Mesothelial cell of epicardium (in vitro differentiated cells): Measurements from ENCODE around the gene EIF4G3. TPM values are rescaled to one million over a fixed set of nuclear protein-coding genes. Genes with fewer than 3 reads are reported as not detected.
"Not testable (repeated sequence)": the region's sequence is repeated elsewhere in the genome, so short reads cannot be mapped to it uniquely, and the experiment has no call there.

Experiments used
- DNase-seq, 2 experiments: peaks; one replicate each; pipeline ENCODE4 v3.0.0; 2021; ENCODE audit warnings: low spot score in 2 of 2; ENCODE audit not compliant: unreplicated experiment in 2 of 2
- H3K27ac Mint-ChIP-seq: 2 replicates; pipeline ENCODE4 v1.8.0; 2021; ENCODE audit warnings: mixed read lengths
- H3K27me3 Mint-ChIP-seq: 2 replicates; pipeline ENCODE4 v1.8.0; 2021; ENCODE audit warnings: low read depth, mixed read lengths
- H3K36me3 Mint-ChIP-seq: 2 replicates; pipeline ENCODE4 v1.8.0; 2021; ENCODE audit warnings: mixed read lengths
- H3K4me1 Mint-ChIP-seq: 2 replicates; pipeline ENCODE4 v1.8.0; 2021; ENCODE audit warnings: mixed read lengths
- H3K4me3 Mint-ChIP-seq: 2 replicates; pipeline ENCODE4 v1.8.0; 2021; ENCODE audit warnings: mild to moderate bottlenecking, moderate library complexity, mixed read lengths
- H3K9me3 Mint-ChIP-seq: 2 replicates; pipeline ENCODE4 v1.8.0; 2021; ENCODE audit warnings: mixed read lengths
- total RNA-seq: library from RNA; stranded (reverse); gene quantifications from 3 replicates; pipeline ENCODE4 v1.2.1, GENCODE V29; 2021
- TF ChIP-seq, protein P1 (sequence below): fragments of 200-600 bp; sonication (generic); IDR thresholded peaks from one replicate; pipeline ENCODE4 v1.5.0; 2021; ENCODE audit warnings: antibody characterized with exemption; ENCODE audit not compliant: unreplicated experiment

The EIF4G3 gene
- total RNA-seq, 1 donor from 2014 or later, result 106 TPM

DNA sequence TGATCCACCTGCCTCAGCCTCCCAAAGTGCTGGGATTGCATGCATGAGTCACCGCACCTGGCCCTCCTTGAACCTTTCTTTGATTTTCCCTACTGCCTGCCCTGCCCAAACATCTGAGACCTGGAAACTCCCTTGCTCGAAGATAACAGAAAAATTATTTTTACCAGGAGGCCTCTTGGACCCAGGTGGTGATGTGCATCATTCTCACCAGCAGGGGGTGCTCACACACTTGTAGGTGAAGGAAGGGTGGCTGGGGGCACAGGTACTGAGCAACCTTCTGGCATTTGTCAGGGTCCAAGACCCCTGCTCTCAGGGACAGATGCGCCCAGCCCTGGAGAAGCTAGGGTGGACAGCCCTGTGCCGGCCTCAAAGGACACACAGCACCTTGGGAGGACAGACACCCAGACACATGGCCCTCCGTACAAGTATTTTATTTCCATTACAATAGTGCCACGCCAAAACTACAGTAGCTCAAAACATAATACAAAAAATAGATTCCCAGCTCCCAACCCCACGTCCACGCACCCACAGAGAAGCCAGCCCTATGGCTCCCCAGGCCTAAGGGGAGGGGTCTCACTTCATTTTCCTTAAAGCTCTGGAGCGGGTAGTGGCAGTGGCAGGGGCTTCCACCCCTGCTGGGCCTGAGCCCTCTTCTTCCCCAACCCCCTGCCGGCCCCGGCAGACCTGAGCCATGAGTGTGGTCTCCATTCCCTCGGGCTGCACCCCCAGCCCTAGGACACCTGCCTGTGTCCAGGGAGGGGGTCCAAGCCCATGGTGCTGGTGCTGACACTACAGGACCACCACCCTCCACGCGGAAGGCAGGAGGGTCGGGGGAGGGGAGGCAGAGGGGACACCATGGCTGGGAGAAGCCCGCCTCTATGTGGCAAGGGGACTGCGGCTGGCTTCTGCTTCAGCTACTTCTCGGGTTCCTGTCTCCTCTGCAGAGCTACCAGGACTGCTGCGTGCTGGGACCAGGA is 40.4 kb upstream of the EIF4G3 start:
- TF ChIP-seq, protein P1, sequence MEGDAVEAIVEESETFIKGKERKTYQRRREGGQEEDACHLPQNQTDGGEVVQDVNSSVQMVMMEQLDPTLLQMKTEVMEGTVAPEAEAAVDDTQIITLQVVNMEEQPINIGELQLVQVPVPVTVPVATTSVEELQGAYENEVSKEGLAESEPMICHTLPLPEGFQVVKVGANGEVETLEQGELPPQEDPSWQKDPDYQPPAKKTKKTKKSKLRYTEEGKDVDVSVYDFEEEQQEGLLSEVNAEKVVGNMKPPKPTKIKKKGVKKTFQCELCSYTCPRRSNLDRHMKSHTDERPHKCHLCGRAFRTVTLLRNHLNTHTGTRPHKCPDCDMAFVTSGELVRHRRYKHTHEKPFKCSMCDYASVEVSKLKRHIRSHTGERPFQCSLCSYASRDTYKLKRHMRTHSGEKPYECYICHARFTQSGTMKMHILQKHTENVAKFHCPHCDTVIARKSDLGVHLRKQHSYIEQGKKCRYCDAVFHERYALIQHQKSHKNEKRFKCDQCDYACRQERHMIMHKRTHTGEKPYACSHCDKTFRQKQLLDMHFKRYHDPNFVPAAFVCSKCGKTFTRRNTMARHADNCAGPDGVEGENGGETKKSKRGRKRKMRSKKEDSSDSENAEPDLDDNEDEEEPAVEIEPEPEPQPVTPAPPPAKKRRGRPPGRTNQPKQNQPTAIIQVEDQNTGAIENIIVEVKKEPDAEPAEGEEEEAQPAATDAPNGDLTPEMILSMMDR, result peak; percentile 75
- no peak overlapping the region for H3K27ac Mint-ChIP-seq
- no peaks in the 10 kb centered on the region for H3K9me3 Mint-ChIP-seq
- DNase-seq, result peak in 1 of 2 experiments; percentile 58
- peaks cover 5% of the 10 kb centered on the region for H3K36me3 Mint-ChIP-seq
- H3K27me3 Mint-ChIP-seq, result no peaks in the 10 kb centered on the region
- no peaks in the 10 kb centered on the region for H3K4me1 Mint-ChIP-seq
- no peak overlapping the region for H3K4me3 Mint-ChIP-seq

DNA sequence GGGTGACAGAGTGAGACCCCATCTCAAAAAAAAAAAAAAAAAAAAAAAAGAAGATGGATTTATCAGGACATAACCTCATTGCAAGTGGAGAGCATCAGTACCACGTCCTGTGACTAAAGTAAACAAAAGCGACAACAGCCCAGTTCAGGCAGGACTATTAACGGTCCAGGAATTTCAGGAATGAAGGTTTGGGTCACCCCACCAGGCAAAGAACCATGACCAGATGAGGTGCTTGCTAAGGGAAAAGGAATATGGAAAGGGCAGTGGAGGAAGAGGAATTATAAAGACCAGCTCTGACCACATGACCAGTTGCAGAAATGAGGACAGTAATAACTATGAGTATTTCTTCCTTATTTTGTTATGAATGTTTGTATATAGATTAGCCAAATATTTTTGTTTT is 35.4 kb upstream of the EIF4G3 start:
- no peaks in the 10 kb centered on the region for H3K27me3 Mint-ChIP-seq
- DNase-seq, result no peak
- TF ChIP-seq, protein P1, result no peak
- H3K36me3 Mint-ChIP-seq, result no peaks in the 10 kb centered on the region
- H3K4me3 Mint-ChIP-seq, result no peak overlapping the region
- no peak overlapping the region for H3K27ac Mint-ChIP-seq
- no peaks in the 10 kb centered on the region for H3K9me3 Mint-ChIP-seq
- no peaks in the 10 kb centered on the region for H3K4me1 Mint-ChIP-seq

DNA sequence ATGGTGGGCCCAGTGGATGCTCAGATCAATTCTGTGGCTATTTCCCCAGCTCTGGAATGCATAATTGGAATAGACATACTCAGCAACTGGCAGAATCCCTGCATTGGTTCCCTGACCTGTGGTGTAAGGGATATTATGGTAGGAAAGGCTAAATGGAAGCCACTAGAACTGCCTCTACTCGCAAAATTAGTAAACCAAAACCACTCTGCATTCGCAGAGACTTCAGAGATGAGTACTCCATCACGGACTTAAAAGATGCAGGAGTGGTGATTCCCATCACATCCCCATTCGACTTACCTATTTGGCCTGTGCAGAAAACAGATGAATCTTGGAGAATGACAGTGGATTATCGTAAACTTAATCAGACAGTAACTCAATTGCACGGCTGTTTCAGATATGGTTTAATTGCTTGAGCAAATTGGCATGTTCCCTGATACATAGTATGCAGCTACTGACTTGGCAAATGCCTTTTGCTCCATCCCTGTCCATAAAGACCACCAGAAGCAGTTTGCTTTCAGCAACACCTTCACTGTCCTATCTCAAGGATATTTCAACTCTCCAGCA is 31.5 kb upstream of the EIF4G3 start:
- H3K9me3 Mint-ChIP-seq, H3K4me3 Mint-ChIP-seq, H3K27me3 Mint-ChIP-seq, DNase-seq, H3K27ac Mint-ChIP-seq, H3K4me1 Mint-ChIP-seq, H3K36me3 Mint-ChIP-seq: not testable (repeated sequence)

DNA sequence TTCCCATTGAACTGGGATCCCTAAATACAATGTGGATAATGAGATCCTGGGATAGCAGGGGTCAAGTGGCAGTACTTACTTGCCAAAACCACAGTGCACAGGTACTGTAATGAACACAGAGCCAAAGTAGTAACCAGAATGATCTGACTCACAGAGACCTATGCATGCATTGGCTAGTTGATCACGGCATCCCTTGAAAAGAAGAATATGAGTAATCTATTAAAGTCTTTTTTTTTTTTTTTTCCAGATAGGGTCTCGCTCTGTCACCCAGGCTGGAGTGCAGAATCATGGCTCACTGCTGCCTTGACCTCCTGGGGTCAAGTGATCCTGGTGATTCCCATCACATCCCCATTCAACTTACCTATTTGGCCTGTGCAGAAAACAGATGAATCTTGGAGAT is 29.4 kb upstream of the EIF4G3 start:
- TF ChIP-seq, protein P1, result no peak
- no peaks in the 10 kb centered on the region for H3K9me3 Mint-ChIP-seq
- H3K4me1 Mint-ChIP-seq, result no peaks in the 10 kb centered on the region
- H3K27me3 Mint-ChIP-seq, result no peaks in the 10 kb centered on the region
- H3K27ac Mint-ChIP-seq, result no peak overlapping the region
- no peak for DNase-seq
- H3K4me3 Mint-ChIP-seq, result no peak overlapping the region
- no peaks in the 10 kb centered on the region for H3K36me3 Mint-ChIP-seq

DNA sequence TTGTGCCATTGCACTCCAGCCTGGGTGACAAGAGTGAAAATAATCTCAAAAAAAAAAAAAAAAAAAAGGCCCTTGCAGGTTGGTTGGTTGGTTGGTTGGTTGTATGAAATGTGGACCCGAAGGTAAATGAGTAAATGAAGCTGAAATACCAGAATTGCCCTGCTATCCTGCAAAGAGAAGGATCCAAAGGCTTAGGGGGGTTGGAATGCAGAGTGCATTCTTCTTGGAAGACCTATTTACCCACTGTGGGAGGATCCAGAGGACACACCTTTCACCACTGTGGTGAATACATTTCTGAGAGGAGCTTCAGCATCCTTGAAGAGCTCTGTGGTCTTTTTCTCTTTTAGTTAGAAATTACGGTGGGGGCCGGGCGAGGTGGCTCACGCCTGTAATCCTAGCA is 28.7 kb upstream of the EIF4G3 start:
- Mint-ChIP-seq H3K36me3 (no peaks in the 10 kb centered on the region), H3K4me3 (no peak overlapping the region), H3K27me3 (no peaks in the 10 kb centered on the region), H3K27ac (no peak overlapping the region), H3K4me1 (no peaks in the 10 kb centered on the region), H3K9me3 (no peaks in the 10 kb centered on the region)
- no peak for DNase-seq
- TF ChIP-seq, protein P1, result no peak

DNA sequence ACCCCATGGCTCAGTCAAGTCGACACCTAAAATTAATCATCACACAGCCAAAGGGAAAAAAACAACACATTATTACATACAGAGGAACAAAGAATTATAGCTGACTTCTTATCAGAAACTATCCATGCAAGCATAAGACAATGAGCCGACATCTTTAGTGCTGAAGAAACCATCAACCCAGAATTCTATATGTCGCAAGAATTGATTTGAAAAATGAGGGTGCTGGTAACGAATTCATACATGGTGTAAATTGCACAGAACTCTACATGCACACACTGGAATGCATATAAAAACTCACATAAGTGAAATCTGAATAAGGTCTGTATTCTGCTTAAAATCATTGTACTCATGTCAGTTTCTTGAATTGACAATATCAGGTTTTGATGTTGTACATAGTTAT is 25.0 kb upstream of the EIF4G3 start:
- Mint-ChIP-seq H3K36me3 (no peaks in the 10 kb centered on the region), H3K27ac (no peak overlapping the region), H3K4me3 (no peak overlapping the region), H3K9me3 (no peaks in the 10 kb centered on the region), H3K27me3 (peaks cover 6% of the 10 kb centered on the region), H3K4me1 (no peaks in the 10 kb centered on the region)
- TF ChIP-seq, protein P1, result no peak
- no peak for DNase-seq

DNA sequence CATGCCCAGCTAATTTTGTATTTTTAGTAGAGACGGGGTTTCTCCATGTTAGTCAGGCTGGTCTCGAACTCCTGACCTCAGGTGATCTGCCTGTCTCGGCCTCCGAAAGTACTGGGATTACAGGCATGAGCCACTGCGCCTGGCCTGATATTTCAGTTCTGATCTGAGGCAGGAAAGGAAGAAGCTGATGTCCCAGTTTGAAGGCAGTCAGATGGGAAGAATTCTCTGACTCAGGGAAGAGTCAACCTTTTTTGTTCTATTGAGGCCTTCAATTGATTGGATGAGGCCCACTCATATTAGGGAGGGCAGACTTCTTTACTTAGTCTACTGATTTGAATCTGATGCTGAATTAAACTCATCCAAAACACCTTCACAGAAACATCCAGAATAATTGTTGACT is 24.5 kb upstream of the EIF4G3 start:
- H3K9me3 Mint-ChIP-seq, DNase-seq, H3K4me3 Mint-ChIP-seq, H3K27me3 Mint-ChIP-seq, H3K4me1 Mint-ChIP-seq, H3K36me3 Mint-ChIP-seq, H3K27ac Mint-ChIP-seq: not testable (repeated sequence)
